H1 (cell line): ENCODE measurements around the gene FRZB. TPM values are rescaled to one million over a fixed set of nuclear protein-coding genes. Genes with fewer than 3 reads are reported as not detected.

Experiments
- ASH2L ChIP-seq: fragments of 200-600, 300-600 bp; sonication (generic); IDR thresholded peaks from one replicate; pipeline ENCODE4 v1.7.1; 2017; ENCODE audit warnings: low read length
- GTF2F1 ChIP-seq: IDR thresholded peaks from 2 replicates; pipeline ENCODE4 v1.6.1; 2012; ENCODE audit warnings: low read depth, low read length, improper control_type of control experiment, borderline replicate concordance
- KDM5A ChIP-seq: fragments of 200-600 bp; IDR thresholded peaks from 2 replicates; pipeline ENCODE4 v1.7.1; 2012; ENCODE audit warnings: mild to moderate bottlenecking, low read length, inconsistent platforms, mixed read lengths
- RNF2 ChIP-seq: fragments of 200-900, 300-1000 bp; sonication (generic); IDR thresholded peaks from 2 replicates; pipeline ENCODE4 v1.7.1; 2016; ENCODE audit warnings: borderline replicate concordance, low read depth, mild to moderate bottlenecking, antibody characterized with exemption, low read length; ENCODE audit not compliant: poor library complexity, severe bottlenecking; ENCODE audit errors: missing control alignments
- RXRA ChIP-seq: IDR thresholded peaks from 2 replicates; pipeline ENCODE4 v1.6.1; 2011; ENCODE audit warnings: low read depth, mild to moderate bottlenecking, low read length, moderate library complexity; ENCODE audit not compliant: insufficient read depth
- SIX5 ChIP-seq: IDR thresholded peaks from 2 replicates; pipeline ENCODE4 v1.6.1; 2011; ENCODE audit warnings: mild to moderate bottlenecking, low read depth, low read length
- SP4 ChIP-seq: IDR thresholded peaks from 2 replicates; pipeline ENCODE4 v1.6.1; 2012; ENCODE audit warnings: low read length, inconsistent platforms
- polyA plus RNA-seq, 7 experiments: library from polyadenylated mRNA; depleted of rRNA in 3 of 7; stranded (reverse) in 5 of 7; unstranded in 2 of 7; fragments of >200 nt in 5 of 7; fragments of 200-250 nt in 2 of 7; gene quantifications; 1 replicate in 5 of 7; 2 replicates in 1 of 7; 4 replicates in 1 of 7; pipeline versions ENCODE4 v1.2.1 to v1.2.3, GENCODE V29; 2011 to 2013; ENCODE audit warnings: missing spikeins in 2 of 7, mixed read lengths in 2 of 7
- total RNA-seq: library from RNA; stranded (reverse); fragmentation: NEBNext Ultra II Directional; extraction: Animal tissue kit (Norgen Biotek cat#: 25700); gene quantifications from 2 replicates; pipeline ENCODE4 v1.2.1, GENCODE V29; 2021
- TF ChIP-seq, protein P1 (sequence below): IDR thresholded peaks from 2 replicates; pipeline ENCODE4 v1.6.1; 2012; ENCODE audit warnings: inconsistent platforms

The FRZB gene
- total and polyA plus RNA-seq, 2 of the 8 experiments (the other 6 are each of a cell fraction or from before 2014, with no cell fraction given), result 4.4 to 4.6 TPM

DNA sequence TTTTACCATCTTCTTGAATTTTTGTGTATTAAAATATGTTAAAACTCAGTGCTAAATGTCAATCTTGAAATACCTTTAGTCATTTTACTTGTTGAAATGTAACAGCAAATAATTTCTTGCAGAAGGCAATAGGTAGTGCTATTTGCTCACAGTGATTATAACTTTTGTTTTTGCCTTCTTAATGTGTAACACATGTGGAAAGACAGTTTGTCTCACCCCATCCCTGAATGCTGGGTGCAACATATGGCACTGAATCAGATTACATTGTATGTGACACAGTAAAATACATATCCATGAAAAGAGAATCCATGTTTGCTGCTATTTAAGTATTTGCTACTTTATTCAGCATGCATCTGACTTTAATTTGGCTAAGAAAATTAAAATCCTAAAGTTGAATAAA lies 35.3 kb downstream of the FRZB start (continued):
- TF ChIP-seq RNF2, result no peak
- no peak for TF ChIP-seq GTF2F1
- TF ChIP-seq, protein P1, sequence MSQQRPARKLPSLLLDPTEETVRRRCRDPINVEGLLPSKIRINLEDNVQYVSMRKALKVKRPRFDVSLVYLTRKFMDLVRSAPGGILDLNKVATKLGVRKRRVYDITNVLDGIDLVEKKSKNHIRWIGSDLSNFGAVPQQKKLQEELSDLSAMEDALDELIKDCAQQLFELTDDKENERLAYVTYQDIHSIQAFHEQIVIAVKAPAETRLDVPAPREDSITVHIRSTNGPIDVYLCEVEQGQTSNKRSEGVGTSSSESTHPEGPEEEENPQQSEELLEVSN, result no peak
- TF ChIP-seq SP4, result no peak
- TF ChIP-seq SIX5, result no peak
- TF ChIP-seq KDM5A, result no peak
- TF ChIP-seq ASH2L, result no peak
- no peak for TF ChIP-seq RXRA
